Hepatocyte (in vitro differentiated cells): Measurements from ENCODE around the gene EHD1. TPM values are rescaled to one million over a fixed set of nuclear protein-coding genes. Genes with fewer than 3 reads are reported as not detected.
A peak's percentile ranks its signal among the peaks of the same experiment; 100 is the strongest.

Source experiments
- DNase-seq: peaks from one replicate; pipeline ENCODE4 v3.0.0-alpha.2; 2016; ENCODE audit warnings: low spot score
- H2AFZ ChIP-seq: fragments of 200-600 bp; sonication (generic); 2 replicates; pipeline ENCODE4 v1.6.0; 2016; ENCODE audit warnings: antibody characterized with exemption, mild to moderate bottlenecking
- H3K27ac ChIP-seq: fragments of 200-600 bp; sonication (generic); 2 replicates; pipeline ENCODE4 v1.5.1; 2016; ENCODE audit warnings: mild to moderate bottlenecking
- H3K27me3 ChIP-seq: fragments of 200-600 bp; sonication (generic); 2 replicates; pipeline ENCODE4 v1.6.1; 2016
- H3K36me3 ChIP-seq: fragments of 200-600 bp; sonication (generic); replicated peaks from 2 replicates; pipeline ENCODE4 v1.5.1; 2016; ENCODE audit warnings: low read depth; ENCODE audit not compliant: insufficient read depth
- H3K4me1 ChIP-seq: fragments of 200-600 bp; sonication (generic); 2 replicates; pipeline ENCODE4 v1.5.1; 2016; ENCODE audit warnings: mild to moderate bottlenecking, moderate library complexity; ENCODE audit not compliant: insufficient read depth
- H3K4me2 ChIP-seq: fragments of 200-600 bp; sonication (generic); 2 replicates; pipeline ENCODE4 v1.6.0; 2016
- H3K4me3 ChIP-seq: fragments of 200-600 bp; sonication (generic); 2 replicates; pipeline ENCODE4 v1.5.1; 2016; ENCODE audit warnings: mild to moderate bottlenecking
- H3K79me2 ChIP-seq: fragments of 200-600 bp; sonication (generic); 2 replicates; pipeline ENCODE4 v1.6.0; 2017; ENCODE audit warnings: mild to moderate bottlenecking
- H3K9me2 ChIP-seq: fragments of 200-600 bp; sonication (generic); replicated peaks from 2 replicates; pipeline ENCODE4 v1.6.0; 2017; ENCODE audit warnings: mild to moderate bottlenecking; ENCODE audit not compliant: insufficient read depth
- H3K9me3 ChIP-seq: fragments of 200-600 bp; sonication (generic); 2 replicates; pipeline ENCODE4 v1.5.1; 2016; ENCODE audit warnings: low read depth, mild to moderate bottlenecking
- H4K20me1 ChIP-seq: fragments of 200-600 bp; sonication (generic); 2 replicates; pipeline ENCODE4 v1.6.0; 2016; ENCODE audit warnings: mild to moderate bottlenecking; ENCODE audit not compliant: insufficient read depth, poor library complexity, severe bottlenecking
- EZH2 ChIP-seq: fragments of 200-600 bp; sonication (generic); IDR thresholded peaks from 2 replicates; pipeline ENCODE4 v1.6.1; 2016; ENCODE audit warnings: antibody characterized with exemption, mild to moderate bottlenecking, borderline replicate concordance
- EZH2phosphoT487 ChIP-seq: fragments of 200-600 bp; sonication (generic); IDR thresholded peaks from one replicate; pipeline ENCODE4 v1.6.1; 2018; ENCODE audit warnings: antibody characterized with exemption, mild to moderate bottlenecking, low read depth, moderate library complexity; ENCODE audit not compliant: unreplicated experiment, severe bottlenecking
- WGBS: methylation state at CpG from one replicate; pipeline ENCODE4 v1.1.6; 2016; ENCODE audit warnings: low lambda C conversion rate; ENCODE audit errors: missing lambda C conversion rate; 5-methylcytosine and 5-hydroxymethylcytosine counted together
- polyA plus RNA-seq: library from polyadenylated mRNA; unstranded; fragments of >200 nt; fragmentation: Nextera tagmentation; extraction: Ambion mirVana; gene quantifications from 2 replicates; pipeline ENCODE4 v1.2.1, GENCODE V29; 2016
- total RNA-seq: library from RNA; depleted of rRNA; stranded (reverse); fragments of >200 nt; gene quantifications from 2 replicates; pipeline ENCODE4 v1.2.3, GENCODE V29; 2014
- TF ChIP-seq, protein P1 (sequence below): fragments of 200-600 bp; sonication (generic); IDR thresholded peaks from 2 replicates; pipeline ENCODE4 v1.5.1; 2016; ENCODE audit warnings: antibody characterized with exemption, mild to moderate bottlenecking; ENCODE audit not compliant: poor library complexity

EHD1 gene
- total and polyA plus RNA-seq, 2 experiments from 2014 or later, result 52.4 to 69.5 TPM

DNA sequence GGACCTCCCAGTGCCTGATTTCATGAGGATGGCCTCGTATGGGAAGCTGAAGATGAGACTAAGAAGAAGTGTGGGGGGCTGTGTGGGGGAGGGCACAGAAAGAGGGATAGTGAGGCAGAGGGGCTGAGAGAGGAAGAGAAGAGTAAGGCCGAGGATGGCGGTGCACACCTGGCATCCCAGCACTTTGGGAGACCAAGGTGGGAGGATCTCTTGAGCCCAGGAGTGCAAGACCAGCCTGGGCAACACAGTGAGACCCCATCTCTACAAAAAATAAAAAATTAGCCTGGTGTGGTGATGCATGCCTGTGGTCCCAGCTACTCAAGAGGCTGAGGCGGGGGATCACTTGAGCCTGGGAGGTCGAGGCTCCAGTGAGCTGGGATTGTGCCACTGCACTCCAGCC, 13.5 kb upstream of the EHD1 start:
- TF ChIP-seq, protein P1, sequence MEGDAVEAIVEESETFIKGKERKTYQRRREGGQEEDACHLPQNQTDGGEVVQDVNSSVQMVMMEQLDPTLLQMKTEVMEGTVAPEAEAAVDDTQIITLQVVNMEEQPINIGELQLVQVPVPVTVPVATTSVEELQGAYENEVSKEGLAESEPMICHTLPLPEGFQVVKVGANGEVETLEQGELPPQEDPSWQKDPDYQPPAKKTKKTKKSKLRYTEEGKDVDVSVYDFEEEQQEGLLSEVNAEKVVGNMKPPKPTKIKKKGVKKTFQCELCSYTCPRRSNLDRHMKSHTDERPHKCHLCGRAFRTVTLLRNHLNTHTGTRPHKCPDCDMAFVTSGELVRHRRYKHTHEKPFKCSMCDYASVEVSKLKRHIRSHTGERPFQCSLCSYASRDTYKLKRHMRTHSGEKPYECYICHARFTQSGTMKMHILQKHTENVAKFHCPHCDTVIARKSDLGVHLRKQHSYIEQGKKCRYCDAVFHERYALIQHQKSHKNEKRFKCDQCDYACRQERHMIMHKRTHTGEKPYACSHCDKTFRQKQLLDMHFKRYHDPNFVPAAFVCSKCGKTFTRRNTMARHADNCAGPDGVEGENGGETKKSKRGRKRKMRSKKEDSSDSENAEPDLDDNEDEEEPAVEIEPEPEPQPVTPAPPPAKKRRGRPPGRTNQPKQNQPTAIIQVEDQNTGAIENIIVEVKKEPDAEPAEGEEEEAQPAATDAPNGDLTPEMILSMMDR, result no peak
- TF ChIP-seq EZH2, result no peak
- no peak for TF ChIP-seq EZH2phosphoT487
- H4K20me1 ChIP-seq, result no peaks in the 10 kb centered on the region

DNA sequence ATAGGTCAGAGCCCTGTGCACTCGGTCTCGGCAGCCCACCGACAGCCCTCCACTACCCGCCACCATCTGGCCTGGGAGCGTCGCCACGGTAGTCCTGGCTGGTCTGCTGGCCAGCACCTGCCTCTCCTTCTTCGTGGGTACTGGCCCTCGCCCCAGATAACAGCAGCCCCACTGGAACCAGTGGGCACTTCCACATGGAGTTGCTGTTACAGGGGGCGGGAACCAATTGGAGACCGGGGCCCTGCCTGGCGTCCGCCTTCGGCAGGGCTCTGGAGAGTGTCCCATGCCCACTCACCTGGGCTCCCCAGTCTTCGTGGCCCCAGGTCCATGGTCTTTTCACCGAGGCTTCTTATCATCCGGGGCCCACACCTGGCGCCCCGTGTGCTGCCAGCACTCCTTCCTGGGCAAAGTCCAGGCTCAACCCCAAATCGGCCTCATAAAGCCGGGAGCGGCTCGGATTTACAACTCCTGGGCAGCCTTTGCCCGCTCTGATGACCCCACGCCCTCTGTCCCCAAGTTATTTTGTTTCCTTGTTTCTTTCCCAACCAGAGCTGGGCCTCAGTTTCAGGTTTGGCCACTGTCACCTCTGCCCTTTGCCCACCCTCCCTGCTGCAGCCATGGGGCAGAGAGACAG, 12.9 kb upstream of the EHD1 start:
- Histone ChIP-seq H3K4me1 (peaks cover 32% of the 10 kb centered on the region), H3K9me3 (no peaks in the 10 kb centered on the region), H3K9me2 (no peaks in the 10 kb centered on the region), H3K4me3 (no peak overlapping the region), H4K20me1 (no peaks in the 10 kb centered on the region), H3K27ac (peak overlapping the region; percentile 98), H3K79me2 (peaks cover 24% of the 10 kb centered on the region), H2AFZ (no peak overlapping the region), H3K36me3 (no peaks in the 10 kb centered on the region), H3K4me2 (peak overlapping the region; percentile 78), H3K27me3 (no peaks in the 10 kb centered on the region)
- DNase-seq, result peak; percentile 68
- TF ChIP-seq EZH2phosphoT487 (no peak), EZH2 (no peak)
- TF ChIP-seq, protein P1, result no peak
- WGBS, result 67% methylated on average over 25 of the region's 25 CpGs

More for the DNA sequence above, 13.5 kb upstream of the EHD1 start:
- Histone ChIP-seq H3K9me3 (no peaks in the 10 kb centered on the region), H3K27me3 (no peaks in the 10 kb centered on the region), H3K79me2 (peaks cover 24% of the 10 kb centered on the region), H2AFZ (no peak overlapping the region), H3K36me3 (no peaks in the 10 kb centered on the region), H3K4me3 (peak overlapping the region; percentile 52), H3K27ac (peak overlapping the region; percentile 98), H3K9me2 (no peaks in the 10 kb centered on the region), H3K4me1 (peaks cover 32% of the 10 kb centered on the region), H3K4me2 (peak overlapping the region; percentile 78)
- WGBS, result 77% methylated on average over 5 of the region's 5 CpGs
- DNase-seq, result no peak

DNA sequence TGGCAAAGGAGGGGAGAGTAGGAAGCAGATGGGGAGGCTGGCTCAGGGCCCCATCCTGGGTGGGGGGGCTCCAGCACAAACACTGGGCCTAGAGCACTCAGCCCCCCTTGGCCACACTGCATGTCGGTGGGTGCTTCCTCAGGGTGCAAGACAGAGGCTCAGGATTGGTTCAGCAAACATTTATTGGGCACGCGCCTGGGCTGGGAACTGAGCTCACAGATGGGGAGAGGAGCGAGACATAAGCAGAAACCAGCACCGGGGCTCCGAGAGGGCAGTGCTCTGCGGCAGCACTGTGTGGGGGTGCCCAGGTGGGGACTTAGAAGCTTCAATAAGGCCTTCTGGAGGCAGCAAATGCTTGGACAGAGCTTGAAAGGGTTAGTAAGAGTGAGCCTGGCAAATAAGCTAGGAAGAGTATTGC, 12.1 kb upstream of the EHD1 start:
- H3K4me1 ChIP-seq, result peaks cover 39% of the 10 kb centered on the region
- no peaks in the 10 kb centered on the region for H3K36me3 ChIP-seq
- H3K4me2 ChIP-seq, result peak overlapping the region; percentile 78
- H3K79me2 ChIP-seq, result peaks cover 24% of the 10 kb centered on the region
- no peak overlapping the region for H2AFZ ChIP-seq
- H3K4me3 ChIP-seq, result peak overlapping the region; percentile 26
- no peaks in the 10 kb centered on the region for H4K20me1 ChIP-seq
- H3K9me3 ChIP-seq, result no peaks in the 10 kb centered on the region
- TF ChIP-seq, protein P1, result no peak
- TF ChIP-seq EZH2 (no peak), EZH2phosphoT487 (no peak)
- no peaks in the 10 kb centered on the region for H3K9me2 ChIP-seq
- no peak for DNase-seq
- peak overlapping the region; percentile 98 for H3K27ac ChIP-seq
- no peaks in the 10 kb centered on the region for H3K27me3 ChIP-seq
- WGBS, result 80% methylated on average over 7 of the region's 7 CpGs
